SU-DHL-6 (cell line): ENCODE data around the gene SHOX.

Experiments used
- H2AFZ ChIP-seq: fragments of 200-600 bp; sonication (generic); 2 replicates; pipeline ENCODE4 v1.6.1; 2014; ENCODE audit warnings: low read depth, mild to moderate bottlenecking, moderate library complexity, mixed read lengths, antibody characterized with exemption, low read length; ENCODE audit not compliant: severe bottlenecking
- H3F3A ChIP-seq: fragments of 200-600 bp; shearing (Covaris generic); 2 replicates; pipeline ENCODE4 v1.6.0; 2016; ENCODE audit warnings: antibody characterized with exemption, mild to moderate bottlenecking; ENCODE audit not compliant: insufficient read depth
- H3K27ac ChIP-seq: fragments of 200-600 bp; sonication (generic); 2 replicates; pipeline ENCODE4 v1.5.1; 2016; ENCODE audit warnings: low read depth, mild to moderate bottlenecking, low read length, moderate library complexity, mixed read lengths
- H3K27me3 ChIP-seq: fragments of 200-600 bp; sonication (generic), shearing (Covaris generic); 2 replicates; pipeline ENCODE4 v1.6.0; 2014; ENCODE audit warnings: mild to moderate bottlenecking, low read length
- H3K36me3 ChIP-seq: fragments of 200-600 bp; sonication (generic); 2 replicates; pipeline ENCODE4 v1.6.1; 2014; ENCODE audit warnings: mild to moderate bottlenecking, low read length, mixed read lengths
- H3K4me2 ChIP-seq: fragments of 300-600, 200-600 bp; shearing (Covaris generic), sonication (generic); 2 replicates; pipeline ENCODE4 v1.6.0; 2014; ENCODE audit warnings: low read length, low read depth, mild to moderate bottlenecking; ENCODE audit not compliant: poor library complexity, severe bottlenecking
- H3K4me3 ChIP-seq: fragments of 200-600 bp; sonication (generic); 2 replicates; pipeline ENCODE4 v1.5.1; 2014; ENCODE audit warnings: antibody characterized with exemption, low read length, mild to moderate bottlenecking, mixed read lengths; ENCODE audit not compliant: insufficient read depth, poor library complexity, severe bottlenecking
- H3K79me2 ChIP-seq: fragments of 200-600 bp; sonication (generic); 2 replicates; pipeline ENCODE4 v1.6.1; 2014; ENCODE audit warnings: mild to moderate bottlenecking, low read length, moderate library complexity; ENCODE audit not compliant: insufficient read depth
- H3K9ac ChIP-seq: fragments of 200-600 bp; sonication (generic); 2 replicates; pipeline ENCODE4 v1.7.0; 2014; ENCODE audit warnings: mild to moderate bottlenecking, low read length
- H3K9me2 ChIP-seq: fragments of 200-600 bp; sonication (generic); replicated peaks from 2 replicates; pipeline ENCODE4 v1.6.1; 2014; ENCODE audit warnings: low read length; ENCODE audit not compliant: insufficient read depth
- H3K9me3 ChIP-seq: fragments of 200-600 bp; sonication (generic); 2 replicates; pipeline ENCODE4 v1.6.1; 2014; ENCODE audit warnings: low read length, mixed read lengths; ENCODE audit not compliant: insufficient read depth
- H4K20me1 ChIP-seq: fragments of 200-600 bp; sonication (generic); 2 replicates; pipeline ENCODE4 v1.6.1; 2014; ENCODE audit warnings: low read depth, mild to moderate bottlenecking, antibody characterized with exemption, low read length, moderate library complexity, mixed read lengths
- CTCF ChIP-seq: fragments of 200-600 bp; sonication (generic); IDR thresholded peaks from one replicate; pipeline ENCODE4 v1.5.1; 2017; ENCODE audit warnings: antibody characterized with exemption, mild to moderate bottlenecking, low read length, moderate library complexity; ENCODE audit not compliant: insufficient read depth, poor library complexity, severe bottlenecking
- EZH2phosphoT487 ChIP-seq: fragments of 200-600 bp; sonication (generic), shearing (Covaris generic); conservative IDR thresholded peaks from 2 replicates; pipeline ENCODE4 v1.6.1; 2018; ENCODE audit warnings: mild to moderate bottlenecking, antibody characterized with exemption, low read length, moderate library complexity, mixed read lengths

SHOX gene

GRCh38 chrX:633985-634958 is 3.7 kb downstream of the SHOX start:
- Histone ChIP-seq H3K9ac (no peak overlapping the region), H3K27me3 (no peaks in the 10 kb centered on the region), H4K20me1 (no peaks in the 10 kb centered on the region), H3K4me3 (no peak overlapping the region), H3K4me2 (no peak overlapping the region), H2AFZ (no peak overlapping the region), H3K9me3 (no peaks in the 10 kb centered on the region), H3K27ac (no peak overlapping the region), H3F3A (no peaks in the 10 kb centered on the region), H3K9me2 (no peaks in the 10 kb centered on the region), H3K79me2 (no peaks in the 10 kb centered on the region), H3K36me3 (no peaks in the 10 kb centered on the region)
- TF ChIP-seq CTCF (no peak), EZH2phosphoT487 (no peak)

GRCh38 chrX:635428-636090 is 5.0 kb downstream of the SHOX start:
- H3K27me3 ChIP-seq, result no peaks in the 10 kb centered on the region
- no peak overlapping the region for H2AFZ ChIP-seq
- TF ChIP-seq CTCF, result no peak
- TF ChIP-seq EZH2phosphoT487, result no peak

GRCh38 chrX:636981-637659 is 6.5 kb downstream of the SHOX start:
- TF ChIP-seq CTCF (no peak), EZH2phosphoT487 (no peak)
- H3F3A ChIP-seq, result no peaks in the 10 kb centered on the region
- no peaks in the 10 kb centered on the region for H3K9me3 ChIP-seq
- H3K27me3 ChIP-seq, result no peaks in the 10 kb centered on the region
- no peaks in the 10 kb centered on the region for H3K36me3 ChIP-seq
- H3K9ac ChIP-seq, result no peak overlapping the region
- H3K79me2 ChIP-seq, result no peaks in the 10 kb centered on the region
- H3K9me2 ChIP-seq, result no peaks in the 10 kb centered on the region
- no peak overlapping the region for H3K27ac ChIP-seq
- H3K4me2 ChIP-seq, result no peak overlapping the region
- H4K20me1 ChIP-seq, result no peaks in the 10 kb centered on the region
- H2AFZ ChIP-seq, result no peak overlapping the region
- no peak overlapping the region for H3K4me3 ChIP-seq

More at GRCh38 chrX:635428-636090, 5.0 kb downstream of the SHOX start:
- Histone ChIP-seq H3K9ac (no peak overlapping the region), H3F3A (no peaks in the 10 kb centered on the region), H3K27ac (no peak overlapping the region), H3K9me3 (no peaks in the 10 kb centered on the region), H3K9me2 (no peaks in the 10 kb centered on the region), H3K36me3 (no peaks in the 10 kb centered on the region), H3K4me2 (no peak overlapping the region), H3K79me2 (no peaks in the 10 kb centered on the region), H3K4me3 (no peak overlapping the region), H4K20me1 (no peaks in the 10 kb centered on the region)
